HPDE6-E6E7 (cell line): Measurements from ENCODE around the gene POLD3.
"Not testable (repeated sequence)": the region's sequence is repeated elsewhere in the genome, so short reads cannot be mapped to it uniquely, and the experiment has no call there.

Experiments
- DNase-seq: peaks from one replicate; pipeline ENCODE4 v3.0.0; 2011; ENCODE audit warnings: missing footprints; ENCODE audit errors: extremely low spot score

The POLD3 gene

DNA sequence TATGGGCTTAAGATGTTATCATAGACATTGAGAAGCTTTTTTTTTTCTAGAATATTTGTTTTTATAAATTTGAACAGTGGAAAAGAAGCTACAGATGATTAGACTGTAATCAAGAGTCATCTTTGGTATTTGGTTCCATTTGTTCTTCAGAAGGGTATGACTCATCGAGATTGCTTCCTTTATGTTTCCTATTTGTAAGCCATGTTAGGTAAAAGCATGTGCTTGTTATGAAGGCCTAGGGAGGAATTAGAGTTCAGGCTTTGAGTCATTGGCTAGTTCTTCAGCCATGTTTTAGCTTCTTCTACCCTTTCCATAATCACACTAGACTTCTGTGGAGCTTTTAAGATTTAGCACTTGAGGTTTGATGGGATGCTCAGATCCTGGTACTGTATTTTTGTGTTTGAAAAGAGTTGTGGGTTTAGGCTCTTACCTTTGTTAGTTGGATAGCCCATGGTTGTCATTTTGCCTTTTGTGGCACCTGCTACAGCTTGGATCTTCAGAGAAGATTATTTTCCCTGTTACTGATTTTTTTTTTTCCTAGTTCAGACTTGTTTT is 44.3 kb downstream of the POLD3 start:
- DNase-seq = peak; percentile 63

GRCh38 chr11:74637700-74638099 is 45.3 kb downstream of the POLD3 start:
- DNase-seq = no peak

DNA sequence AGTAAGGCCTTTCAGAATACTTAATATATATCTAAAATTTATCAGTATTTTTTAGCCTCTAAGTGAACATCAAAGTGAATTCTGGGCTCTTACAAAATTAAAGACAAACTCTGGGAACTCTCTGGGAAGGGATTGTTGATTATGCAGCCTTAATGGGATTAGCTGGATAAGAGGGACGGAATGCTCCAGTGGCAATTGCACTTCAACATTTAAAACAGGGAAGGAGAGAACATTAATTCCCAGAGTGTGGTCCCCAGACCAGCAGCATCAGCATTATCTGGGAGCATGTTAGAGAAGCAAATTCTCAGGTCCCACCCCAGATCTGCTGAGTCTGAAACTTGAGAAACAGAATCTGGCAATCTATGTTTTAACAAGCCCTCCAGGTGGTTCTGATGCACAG is 46.5 kb downstream of the POLD3 start:
- DNase-seq = no peak

DNA sequence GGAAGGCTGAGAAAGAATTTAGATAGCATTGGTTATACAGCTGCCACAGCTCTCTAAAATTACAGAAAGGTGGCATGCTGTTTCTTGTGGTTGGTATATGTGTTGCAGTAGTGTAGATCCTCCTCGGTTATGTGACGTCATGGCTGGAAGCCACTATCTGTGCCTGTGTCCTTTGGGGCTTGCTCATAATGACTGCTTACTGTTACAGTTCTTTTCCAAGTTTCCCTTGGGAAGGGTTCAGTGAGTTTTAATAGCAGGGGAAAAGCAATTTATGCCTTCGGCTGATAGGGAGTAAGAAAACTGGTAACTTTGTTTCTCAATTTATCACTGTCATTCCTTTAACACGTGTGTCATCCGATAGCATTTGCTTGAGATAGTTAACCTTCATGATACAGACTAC is 47.2 kb downstream of the POLD3 start:
- DNase-seq = no peak

DNA sequence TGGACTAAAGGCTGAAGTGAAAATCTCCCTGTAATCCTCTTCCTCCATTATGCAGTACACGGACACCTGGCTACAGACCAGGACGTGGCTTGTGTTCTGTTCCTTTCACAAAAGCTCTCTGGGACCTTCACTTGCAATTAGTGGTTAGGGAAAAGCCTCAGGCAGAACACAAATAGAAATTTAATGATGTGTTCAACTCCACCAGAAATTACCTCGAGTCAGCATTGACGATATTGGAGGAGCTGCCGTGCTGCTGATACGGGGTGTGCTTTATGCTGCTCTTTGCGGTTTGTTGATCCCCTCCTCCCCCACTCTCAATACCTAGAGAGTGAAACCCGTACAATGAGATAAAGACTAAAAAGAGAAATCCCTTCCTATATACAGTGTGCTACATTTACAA is 48.9 kb downstream of the POLD3 start:
- DNase-seq = no peak

- no peak for DNase-seq
Observed at GRCh38 chr11:74641905-74642304, 49.5 kb downstream of the POLD3 start.

GRCh38 chr11:74642912-74643311 is 50.5 kb downstream of the POLD3 start:
- no peak for DNase-seq

DNA sequence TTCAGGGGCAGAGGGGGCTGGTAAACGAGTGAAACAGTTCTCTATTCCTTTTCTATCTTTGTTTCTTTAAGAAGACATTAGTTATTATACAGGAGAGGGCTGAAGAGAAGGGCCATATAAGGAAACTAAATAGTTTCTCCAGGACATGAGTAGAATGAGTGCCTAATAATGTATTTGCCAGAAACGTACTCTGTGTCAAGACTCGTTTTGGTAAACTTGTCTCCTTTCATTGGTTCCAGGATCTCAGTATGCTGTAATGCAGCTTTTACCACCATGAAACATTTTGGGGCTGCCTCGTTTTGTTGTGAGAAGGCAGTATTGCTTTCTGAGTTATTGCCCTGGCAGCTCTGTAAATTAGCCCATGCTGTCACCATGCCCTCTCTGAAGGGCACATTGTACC is 51.7 kb downstream of the POLD3 start:
- no peak for DNase-seq

- DNase-seq = no peak
Observed at GRCh38 chr11:74646215-74646614, 53.8 kb downstream of the POLD3 start.

GRCh38 chr11:74646954-74647353 is 54.6 kb downstream of the POLD3 start:
- no peak for DNase-seq

DNA sequence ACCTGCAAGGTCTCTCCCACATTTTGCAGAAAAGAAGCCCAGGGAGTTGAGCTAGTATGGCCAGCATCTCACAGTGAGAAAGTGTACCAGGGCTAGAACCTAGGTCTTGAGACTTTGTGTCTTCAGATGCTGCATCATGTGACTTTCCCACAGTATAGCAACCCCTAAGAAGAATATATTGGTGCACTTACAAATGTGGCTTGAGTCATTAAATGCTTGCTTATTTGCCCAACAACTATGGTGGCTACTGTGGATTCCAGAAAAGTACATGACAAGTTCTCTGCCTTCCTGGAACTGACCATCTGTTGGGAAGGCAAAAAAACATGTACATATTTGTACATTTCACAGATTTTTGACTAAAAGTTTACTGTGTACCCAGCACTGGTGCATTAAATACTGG is 55.0 kb downstream of the POLD3 start:
- no peak for DNase-seq

- DNase-seq = no peak
Observed at GRCh38 chr11:74647831-74648230, 55.4 kb downstream of the POLD3 start.

GRCh38 chr11:74648894-74649293 is 56.5 kb downstream of the POLD3 start:
- DNase-seq = no peak

DNA sequence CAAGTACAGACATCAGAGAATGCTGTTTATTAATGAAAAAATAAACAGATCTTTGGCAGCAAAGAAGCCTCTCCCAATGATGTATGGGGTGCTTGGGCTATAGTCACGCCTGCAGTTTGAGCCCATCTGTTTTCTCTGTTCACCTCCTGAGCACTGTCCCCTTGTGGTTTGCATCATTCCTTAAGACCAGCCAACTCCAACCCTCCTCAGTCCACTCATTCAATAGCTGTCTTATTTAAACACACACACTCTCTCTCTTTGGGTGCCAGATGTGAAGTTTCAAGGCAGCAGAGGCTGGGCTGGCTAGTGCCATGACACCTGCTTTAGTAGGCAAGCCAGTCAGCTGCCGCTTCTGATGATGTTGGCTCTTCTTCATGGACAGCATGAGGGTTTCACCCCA is 58.1 kb downstream of the POLD3 start:
- no peak for DNase-seq

GRCh38 chr11:74654976-74655375 is 62.6 kb downstream of the POLD3 start:
- DNase-seq = no peak

DNA sequence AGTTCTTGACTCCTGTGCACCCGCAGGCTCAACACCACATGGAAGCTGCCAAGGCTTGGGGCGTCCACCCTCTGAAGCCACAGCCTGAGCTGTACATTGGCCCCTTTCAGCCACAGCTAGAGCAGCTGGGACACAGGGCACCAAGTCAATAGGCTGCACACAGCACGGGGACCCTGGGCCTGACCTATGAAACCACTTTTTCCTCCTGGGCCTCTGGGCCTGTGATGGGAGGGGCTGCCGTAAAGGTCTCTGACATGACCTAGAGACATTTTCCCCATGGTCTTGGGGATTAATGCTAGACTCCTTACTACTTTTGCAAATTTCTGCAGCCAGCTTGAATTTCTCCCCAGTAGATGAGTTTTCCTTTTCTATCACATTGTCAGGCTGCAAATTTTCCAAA is 66.7 kb downstream of the POLD3 start:
- DNase-seq = not testable (repeated sequence)

DNA sequence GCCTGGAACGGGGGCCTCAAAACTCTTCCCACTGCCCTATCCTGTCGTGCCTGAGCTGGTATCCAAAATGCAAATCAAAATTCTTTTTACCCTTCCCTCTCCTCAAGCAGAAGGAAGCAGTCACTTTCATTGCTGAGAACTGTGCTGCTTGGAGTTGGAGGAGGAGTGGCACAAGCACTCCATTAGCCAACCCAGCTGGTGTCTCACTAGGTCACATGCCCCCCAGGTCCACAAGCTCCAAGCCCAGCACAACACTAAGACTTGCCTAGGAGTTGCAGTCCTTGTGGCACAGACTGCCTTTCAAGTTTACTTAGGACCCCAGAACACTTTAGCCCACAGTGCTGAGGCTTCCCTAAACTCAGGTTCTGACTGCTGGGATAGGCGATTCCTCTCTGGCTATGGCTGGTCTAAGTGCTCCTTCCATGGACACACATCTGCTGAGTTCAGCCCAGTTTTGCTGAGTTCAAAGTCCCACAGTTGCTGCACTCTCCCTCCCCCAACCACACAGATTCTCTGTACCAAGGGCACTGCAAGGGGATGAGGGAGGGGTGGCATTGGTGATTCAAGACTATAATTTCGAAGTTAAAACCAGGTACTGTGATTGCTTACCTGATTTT is 70.2 kb downstream of the POLD3 start:
- no peak for DNase-seq

GRCh38 chr11:74663315-74663714 is 70.9 kb downstream of the POLD3 start:
- DNase-seq = no peak

DNA sequence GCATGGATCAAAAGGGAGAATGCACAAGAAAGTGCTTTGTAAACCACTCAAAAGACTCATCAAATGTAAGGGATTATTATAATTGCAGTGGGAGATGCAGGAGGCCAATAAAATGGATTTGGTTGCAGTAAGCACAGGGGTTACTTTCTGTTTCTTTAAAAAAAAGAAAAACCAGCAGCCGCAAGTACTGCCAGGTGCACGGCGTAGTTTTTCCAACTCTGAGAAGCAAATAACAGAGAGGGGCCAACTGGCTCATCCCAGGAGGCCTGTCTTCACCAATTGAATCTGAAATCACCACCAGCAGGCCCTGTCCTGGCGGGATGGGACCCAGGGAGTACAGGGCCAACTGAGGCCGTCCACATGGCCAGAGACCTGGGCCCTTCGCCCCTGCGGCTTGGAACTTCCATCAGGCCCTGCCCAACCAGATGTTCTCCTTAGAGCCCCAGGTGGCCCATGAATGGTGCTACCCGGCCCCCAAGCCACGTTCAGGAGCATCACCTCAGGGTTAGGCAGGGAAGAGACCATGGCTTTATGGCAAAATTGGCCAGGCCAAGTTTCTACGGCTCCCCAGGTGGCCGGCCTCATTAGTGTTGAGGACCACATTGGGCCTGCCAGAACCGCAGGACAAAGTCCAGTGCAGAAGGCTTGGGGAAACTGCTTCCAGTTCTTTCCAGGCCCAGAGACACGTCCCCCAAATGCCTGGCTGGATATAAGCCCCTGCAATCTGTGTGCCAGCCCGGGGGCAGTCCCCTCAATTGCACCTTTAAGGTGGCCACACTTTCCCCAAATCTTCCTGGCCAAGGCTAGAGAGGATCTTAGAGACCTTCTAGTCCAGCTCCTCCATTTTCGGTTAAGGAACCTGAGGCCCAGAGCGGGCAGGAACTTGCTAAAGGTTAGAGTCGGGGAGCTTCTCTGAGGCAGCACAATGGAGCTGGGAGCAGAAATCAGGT is 77.1 kb downstream of the POLD3 start:
- no peak for DNase-seq

- no peak for DNase-seq
Observed at GRCh38 chr11:74670171-74670570, 77.8 kb downstream of the POLD3 start.

DNA sequence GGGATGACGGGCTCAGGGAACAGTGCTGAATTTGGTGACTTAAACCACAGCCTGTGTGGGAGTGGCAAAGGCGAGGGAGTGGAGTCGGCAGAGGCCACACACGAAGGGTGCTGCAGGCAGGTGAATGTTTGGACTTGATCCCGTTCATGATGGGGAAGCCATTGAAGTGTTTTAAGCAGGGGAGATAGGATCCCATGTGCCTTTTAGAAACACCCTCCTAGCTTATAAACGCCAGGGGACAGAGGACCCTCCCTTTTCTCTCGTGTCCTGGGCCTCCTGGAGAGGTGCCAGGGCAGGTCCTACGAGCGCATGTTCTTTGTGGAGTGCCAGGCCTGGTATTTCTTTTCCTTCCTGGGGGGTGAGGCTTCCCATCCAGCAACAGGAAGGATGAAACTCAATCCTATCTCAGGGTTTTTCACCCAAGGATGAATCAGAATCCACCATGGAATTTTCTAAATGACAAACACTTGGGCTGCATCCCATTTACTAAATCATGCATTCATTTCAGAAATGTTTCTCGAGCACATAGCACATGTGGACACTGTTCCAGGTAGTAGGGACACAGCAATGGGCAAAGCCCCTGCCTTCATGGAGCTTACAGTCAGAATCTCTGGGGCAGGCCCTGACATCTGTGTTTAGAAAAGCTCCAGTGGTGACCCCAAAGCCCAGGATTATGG is 79.3 kb downstream of the POLD3 start:
- DNase-seq = no peak

DNA sequence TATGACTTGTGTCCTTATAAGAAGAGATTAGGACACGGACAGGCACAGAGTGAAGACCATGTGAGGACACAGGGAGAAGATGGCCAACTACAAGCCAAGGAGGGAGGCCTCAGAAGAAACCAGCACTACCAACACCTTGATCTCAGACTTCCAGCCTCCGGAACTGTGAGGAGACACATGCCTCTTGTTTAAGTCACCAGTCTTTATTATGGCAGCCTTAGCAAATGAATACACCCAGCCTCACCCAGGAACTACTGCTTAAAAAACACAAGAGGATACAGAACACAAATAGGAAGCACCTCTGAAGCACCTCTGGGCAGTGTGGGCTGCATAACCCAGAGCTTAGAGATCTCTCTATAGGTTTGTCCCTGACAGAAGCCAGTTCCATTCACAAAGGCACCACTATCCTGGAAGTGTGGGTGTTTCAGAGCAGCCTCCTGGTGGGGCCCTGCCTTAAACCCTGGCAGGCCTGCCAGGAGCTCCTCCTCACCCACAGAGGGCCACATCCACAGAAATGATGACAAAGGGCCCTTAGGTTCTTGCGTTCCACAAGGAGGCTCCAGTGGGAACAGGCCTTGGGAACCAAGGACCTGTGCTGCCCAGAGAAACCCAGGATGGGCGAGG is 80.1 kb downstream of the POLD3 start:
- DNase-seq = no peak
